Measurements from ENCODE around the gene C2CD4C.

DNA sequence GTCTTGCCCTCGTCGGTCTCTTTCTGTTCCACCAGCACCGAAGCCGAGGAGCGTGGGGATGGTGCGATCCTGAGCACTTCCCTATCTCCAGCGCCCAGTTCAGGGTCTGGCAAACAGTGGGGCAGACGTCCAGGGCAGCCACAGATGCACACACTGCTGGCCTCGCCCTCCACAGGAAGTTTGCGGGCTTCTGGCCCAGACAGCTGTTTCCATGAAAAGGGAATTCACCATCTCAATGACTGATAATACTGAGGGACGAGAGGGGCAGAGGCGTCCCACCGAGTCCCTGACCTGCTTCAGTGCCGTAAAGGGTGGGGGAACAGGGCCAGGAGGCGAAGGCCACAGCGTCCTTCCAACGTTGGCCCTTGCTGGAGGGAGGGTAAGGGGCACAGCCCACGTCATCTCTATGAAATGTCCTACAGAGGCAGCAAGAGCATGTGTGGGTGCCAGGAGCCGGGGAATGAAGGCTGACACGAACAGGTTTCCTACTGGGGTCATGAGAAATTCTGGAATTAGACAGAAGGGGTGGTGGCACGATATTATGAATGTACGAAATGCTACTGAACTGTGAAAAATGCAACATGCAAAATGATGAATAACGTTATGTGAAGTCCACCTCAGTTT, 32.4 kb upstream of the C2CD4C start:
- no peak for TF ChIP-seq EZH2 (IDR thresholded peaks at IDR 0.05; ENCODE audit: borderline replicate concordance, low read depth, low read length, poor library complexity, severe bottlenecking)
- TF ChIP-seq, protein P1, sequence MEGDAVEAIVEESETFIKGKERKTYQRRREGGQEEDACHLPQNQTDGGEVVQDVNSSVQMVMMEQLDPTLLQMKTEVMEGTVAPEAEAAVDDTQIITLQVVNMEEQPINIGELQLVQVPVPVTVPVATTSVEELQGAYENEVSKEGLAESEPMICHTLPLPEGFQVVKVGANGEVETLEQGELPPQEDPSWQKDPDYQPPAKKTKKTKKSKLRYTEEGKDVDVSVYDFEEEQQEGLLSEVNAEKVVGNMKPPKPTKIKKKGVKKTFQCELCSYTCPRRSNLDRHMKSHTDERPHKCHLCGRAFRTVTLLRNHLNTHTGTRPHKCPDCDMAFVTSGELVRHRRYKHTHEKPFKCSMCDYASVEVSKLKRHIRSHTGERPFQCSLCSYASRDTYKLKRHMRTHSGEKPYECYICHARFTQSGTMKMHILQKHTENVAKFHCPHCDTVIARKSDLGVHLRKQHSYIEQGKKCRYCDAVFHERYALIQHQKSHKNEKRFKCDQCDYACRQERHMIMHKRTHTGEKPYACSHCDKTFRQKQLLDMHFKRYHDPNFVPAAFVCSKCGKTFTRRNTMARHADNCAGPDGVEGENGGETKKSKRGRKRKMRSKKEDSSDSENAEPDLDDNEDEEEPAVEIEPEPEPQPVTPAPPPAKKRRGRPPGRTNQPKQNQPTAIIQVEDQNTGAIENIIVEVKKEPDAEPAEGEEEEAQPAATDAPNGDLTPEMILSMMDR (conservative IDR thresholded peaks at IDR 0.05; ENCODE audit: low read depth, low read length): no peak

Data from A673 (cell line).